ENCODE data around the gene MAP2K5.

Gene MAP2K5

DNA sequence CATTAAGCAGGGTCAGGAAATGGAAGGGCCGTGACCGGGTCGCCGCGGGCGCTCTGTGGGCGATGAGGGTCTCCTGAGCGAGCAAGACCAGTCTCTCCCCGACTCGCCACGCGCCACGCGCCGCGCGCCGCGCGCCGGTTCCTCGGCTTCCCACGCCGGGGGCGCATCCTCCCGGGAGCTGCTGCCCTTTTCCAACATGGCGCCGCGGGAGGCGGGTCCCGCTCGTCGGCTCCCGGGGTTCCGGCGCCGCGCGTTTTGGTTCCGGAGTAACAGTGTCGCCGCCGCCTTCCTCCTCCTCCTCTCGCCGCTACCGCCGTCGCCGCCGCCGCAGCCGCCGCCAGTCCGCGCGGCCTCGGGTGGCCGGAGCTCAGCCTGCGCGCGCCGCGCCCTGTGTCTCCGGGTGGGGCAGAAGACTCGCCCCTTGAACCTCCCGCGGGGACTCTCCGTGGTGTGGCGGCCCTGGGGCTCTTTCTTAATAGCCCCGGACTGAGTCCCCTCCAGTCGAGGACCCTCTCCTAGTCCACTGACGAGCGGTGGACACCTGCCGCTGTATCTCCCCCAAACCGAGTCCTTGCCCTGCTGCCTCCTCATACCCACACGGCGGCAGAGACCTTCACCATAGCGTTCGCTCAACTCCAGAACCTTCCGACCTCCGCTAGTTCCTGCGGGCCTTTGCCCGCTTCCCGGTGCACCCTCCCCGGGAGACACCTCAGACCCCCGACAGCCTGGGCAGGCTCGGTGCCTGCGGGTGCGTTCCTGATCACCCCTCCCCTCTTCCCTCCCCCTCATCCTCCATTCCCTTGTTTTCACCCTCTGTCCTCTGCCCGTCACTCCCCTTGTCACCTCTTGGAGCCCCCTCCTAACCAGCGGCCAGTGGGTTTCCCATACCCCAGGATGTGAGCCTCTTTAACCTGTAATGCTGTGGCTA lies at the start of gene MAP2K5:
TSS of gene MAP2K5 (plus strand) at position 284 of the 928 bp plus-strand sequence. CDS start at position 917, 633 bp downstream.
- DNase-seq (ENCODE audit: low read depth in 2 of 2), result peak; percentile 76 to 80

DNA sequence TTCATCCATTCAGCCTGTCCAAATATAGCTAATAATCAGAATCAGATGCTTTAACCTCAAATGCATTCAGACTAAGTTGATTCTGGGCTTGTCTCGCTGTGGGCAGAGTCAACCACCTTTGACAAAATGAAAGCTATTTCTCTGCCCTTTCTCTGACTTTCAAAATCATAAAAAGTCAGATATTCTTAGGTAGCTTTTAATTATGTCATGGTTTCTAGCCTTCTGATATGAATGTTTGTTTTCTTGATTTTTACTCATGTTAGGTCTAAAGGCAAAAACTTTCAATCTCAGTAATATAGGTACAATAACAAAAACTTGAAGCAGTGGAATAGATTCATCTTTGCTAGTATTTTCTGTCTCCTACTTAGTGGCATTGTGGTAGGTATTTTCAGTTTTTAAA lies 46.9 kb upstream of the MAP2K5 start:
- DNase-seq (ENCODE audit: low read depth in 2 of 2), result no peak

DNA sequence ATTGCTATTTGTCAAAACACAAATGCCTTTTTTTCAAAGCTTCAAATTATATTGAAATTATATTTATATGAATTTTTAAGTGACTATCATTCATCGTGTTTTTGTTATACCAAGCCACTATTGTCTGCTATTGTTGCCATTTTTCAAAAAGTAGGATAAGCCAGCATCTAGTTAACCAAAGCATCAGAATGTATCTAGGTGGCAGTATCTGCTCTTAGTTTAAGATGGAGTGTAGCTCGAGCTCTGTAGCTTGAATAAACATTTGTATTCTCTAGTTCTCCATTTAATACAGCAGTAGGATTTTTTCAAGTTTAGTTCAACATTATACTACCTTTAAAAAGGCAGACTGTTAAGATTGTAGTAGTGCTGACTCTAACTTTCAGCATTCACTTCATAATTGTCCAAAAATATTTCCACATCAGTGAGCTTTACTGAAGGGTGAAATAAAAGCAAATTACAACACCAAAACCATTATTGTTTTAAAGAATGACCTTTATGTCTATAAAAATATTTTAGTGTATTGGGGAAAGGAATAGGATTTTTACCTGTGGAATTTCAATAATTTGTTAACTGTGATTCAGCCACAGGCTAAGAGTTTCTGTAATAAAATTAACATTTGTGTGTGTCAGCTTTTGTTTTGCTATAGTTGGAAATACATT lies 41.2 kb upstream of the MAP2K5 start:
- no peak for DNase-seq (ENCODE audit: low read depth in 2 of 2)

DNA sequence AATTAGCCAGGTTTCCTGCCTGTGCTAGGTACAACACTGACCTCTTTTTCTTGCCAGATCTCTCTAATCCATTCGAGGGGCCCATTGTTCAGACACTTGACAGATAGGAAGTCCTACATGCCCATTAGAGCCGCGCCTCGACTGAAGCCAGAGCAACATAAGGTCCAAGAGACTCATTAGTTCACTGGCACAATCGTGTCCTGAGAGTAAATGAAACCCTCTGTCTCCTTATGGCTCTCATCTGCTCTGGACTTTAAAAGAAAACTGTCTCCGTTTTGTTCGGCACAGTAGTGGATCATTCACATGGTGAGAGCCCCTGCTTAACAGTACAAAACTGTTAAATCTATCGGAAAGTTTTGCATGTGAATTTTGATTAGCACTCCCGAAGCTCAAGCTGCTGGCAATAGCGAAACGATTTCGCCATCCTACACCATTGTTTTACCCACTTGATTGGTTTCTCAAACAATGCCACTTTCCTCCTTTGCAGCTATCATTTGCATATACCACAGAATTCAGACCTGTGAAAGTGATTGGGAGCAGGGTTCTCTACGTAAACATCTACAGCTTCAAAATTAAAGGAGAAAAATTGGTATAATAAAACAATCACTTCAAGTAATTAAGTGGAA lies 40.6 kb upstream of the MAP2K5 start:
- no peak for DNase-seq (ENCODE audit: low read depth in 2 of 2)

DNA sequence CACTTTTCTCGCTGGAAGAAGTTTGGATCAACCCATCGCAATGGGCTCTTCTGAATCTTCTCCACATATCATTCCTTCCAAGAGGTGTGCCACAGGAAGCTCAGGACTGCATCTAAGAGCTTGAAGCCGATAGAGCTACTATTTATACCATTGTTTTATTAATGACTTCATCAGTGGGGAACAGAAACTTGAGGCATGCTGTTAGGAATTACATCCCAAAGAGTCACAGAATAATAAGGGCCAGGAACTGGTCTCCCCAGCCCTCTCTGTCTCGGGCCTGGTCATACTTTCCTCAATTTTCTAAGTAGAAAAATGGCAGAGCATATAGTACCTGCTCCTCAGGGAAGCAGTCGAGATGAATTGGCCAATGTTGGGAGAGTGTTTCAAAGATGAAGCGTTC lies 38.4 kb upstream of the MAP2K5 start:
- DNase-seq (ENCODE audit: low read depth in 2 of 2), result no peak

- DNase-seq (ENCODE audit: low read depth in 2 of 2), result no peak
Measured at GRCh38 chr15:67504796-67505195, 37.7 kb upstream of the MAP2K5 start.

GRCh38 chr15:67505675-67506572 lies 36.6 kb upstream of the MAP2K5 start:
- no peak for DNase-seq (ENCODE audit: low read depth in 2 of 2)

DNA sequence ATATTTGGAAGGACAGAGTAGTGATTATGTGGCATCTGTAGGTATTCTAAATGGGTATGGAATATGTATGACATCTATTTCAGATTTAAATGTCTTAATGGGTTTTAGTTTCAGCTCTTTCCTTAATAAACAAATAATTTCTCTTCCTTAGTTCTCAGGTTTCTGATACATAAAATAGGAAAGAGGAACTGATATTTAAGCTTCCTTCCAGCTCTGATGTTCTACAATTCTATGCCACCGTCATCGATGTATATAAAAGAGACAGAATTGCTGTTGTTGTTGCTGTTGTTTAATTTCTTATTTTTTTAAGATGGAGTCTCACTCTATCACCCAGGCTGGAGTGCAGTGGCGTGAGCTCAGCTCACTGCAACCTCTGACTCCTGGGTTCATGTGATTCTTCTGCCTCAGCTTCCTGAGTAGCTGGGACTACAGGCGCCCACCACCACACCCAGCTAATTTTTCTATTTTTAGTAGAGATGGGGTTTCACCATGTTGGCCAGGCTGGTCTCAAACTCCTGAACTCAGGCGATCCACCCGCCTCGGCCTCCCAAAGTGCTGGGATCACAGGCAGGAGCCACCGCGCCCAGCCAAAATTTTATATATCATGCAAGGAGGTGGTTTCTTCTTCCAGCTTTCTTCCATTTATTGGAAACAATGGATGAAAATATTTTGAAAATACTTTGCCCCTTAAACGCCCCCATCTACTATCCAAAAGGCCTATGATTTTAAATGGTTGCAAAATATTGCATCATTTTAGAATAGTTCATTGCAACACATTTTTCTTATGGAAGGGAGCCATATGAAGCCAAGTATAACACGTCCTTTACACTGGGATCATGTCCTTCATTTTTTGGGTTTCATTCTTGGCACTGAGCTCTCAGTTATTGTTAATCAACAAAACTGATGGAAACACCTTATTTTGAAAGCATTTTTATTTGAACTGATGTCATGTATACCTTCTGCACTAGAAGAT lies 35.4 kb upstream of the MAP2K5 start:
- no peak for DNase-seq (ENCODE audit: low read depth in 2 of 2)

- no peak for DNase-seq (ENCODE audit: low read depth in 2 of 2)
Measured at GRCh38 chr15:67508407-67508806, 34.1 kb upstream of the MAP2K5 start.

GRCh38 chr15:67509918-67510317 lies 32.6 kb upstream of the MAP2K5 start:
- DNase-seq (ENCODE audit: low read depth in 2 of 2), result no peak

GRCh38 chr15:67510597-67511190 lies 31.8 kb upstream of the MAP2K5 start:
- no peak for DNase-seq (ENCODE audit: low read depth in 2 of 2)

DNA sequence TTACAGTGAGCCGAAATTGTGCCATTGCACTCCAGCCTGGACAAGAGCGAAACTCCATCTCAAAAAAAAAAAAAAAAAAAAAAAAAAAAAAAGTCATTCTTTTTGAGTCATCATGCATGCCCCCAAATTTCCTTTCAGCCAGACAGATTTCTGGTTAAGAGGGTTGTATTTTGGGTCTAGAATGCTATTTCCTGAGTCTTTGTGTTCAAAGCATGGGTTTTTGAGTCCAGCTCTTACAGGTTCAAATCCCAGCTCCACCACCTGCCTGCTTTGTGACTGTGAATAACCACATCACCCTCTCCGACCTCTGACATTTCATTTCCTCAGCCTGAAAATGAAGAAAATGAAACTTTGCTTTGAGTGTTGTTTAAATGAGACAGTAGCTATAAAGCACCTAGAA lies 30.9 kb upstream of the MAP2K5 start:
- DNase-seq (ENCODE audit: low read depth in 2 of 2), result no peak

DNA sequence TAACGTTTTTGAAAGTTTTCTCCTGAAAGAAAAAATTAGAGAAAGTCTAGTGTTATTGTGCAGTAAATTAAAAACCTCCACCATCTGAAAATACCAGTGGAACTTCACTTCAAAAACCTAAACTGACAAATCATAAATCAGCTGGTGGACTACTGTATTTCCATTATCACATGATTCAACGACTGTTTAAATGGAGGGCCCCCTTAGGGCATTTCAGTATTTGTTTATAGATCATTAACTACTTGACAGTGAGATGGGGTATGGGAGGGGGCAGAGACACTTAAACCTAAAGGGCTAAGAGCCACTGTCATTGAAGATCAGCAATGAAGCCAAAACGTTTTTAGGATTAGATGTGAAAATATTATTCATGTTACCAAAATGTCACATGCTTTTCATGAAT lies 30.4 kb upstream of the MAP2K5 start:
- DNase-seq (ENCODE audit: low read depth in 2 of 2), result no peak

GRCh38 chr15:67512933-67513714 lies 29.4 kb upstream of the MAP2K5 start:
- DNase-seq (ENCODE audit: low read depth in 2 of 2), result no peak

DNA sequence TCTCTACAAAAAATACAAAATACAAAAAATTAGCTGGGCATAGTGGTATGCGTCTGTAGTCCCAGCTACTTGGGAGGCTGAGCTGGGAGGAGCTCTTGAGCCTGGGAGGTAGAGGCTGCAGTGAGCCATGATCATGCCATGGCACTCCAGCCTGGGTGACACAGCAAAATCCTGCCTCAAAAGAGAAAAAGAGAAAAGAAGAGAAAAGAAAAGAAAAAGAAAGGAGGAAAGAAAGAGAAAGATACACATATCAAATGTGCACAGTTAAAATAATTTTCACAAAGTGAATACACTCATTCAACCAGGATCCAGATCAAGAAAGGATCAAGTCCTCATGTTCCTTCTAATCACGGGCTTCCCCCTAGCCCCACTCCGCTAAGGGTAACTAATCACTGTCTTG lies 27.4 kb upstream of the MAP2K5 start:
- DNase-seq (ENCODE audit: low read depth in 2 of 2), result no peak

GRCh38 chr15:67515557-67515956 lies 26.9 kb upstream of the MAP2K5 start:
- DNase-seq (ENCODE audit: low read depth in 2 of 2), result no peak

- no peak for DNase-seq (ENCODE audit: low read depth in 2 of 2)
Measured at GRCh38 chr15:67520321-67521028, 22.0 kb upstream of the MAP2K5 start.

- DNase-seq (ENCODE audit: low read depth in 2 of 2), result peak; percentile 81
Measured at GRCh38 chr15:67521029-67521782, 21.3 kb upstream of the MAP2K5 start, which contains the start of gene C15orf61. Gene C15orf61 (plus strand): TSS chr15:67521131. CDS start chr15:67521249, 118 bp downstream.

Data from stimulated activated CD8-positive, alpha-beta memory T cell treated with anti-CD3 and anti-CD28 coated beads, Interleukin-15, amount 100 ng/mL, for 48 hours (primary cell).